ENCODE measurements around the gene ANKRD11.
"Not testable (repeated sequence)": the region's sequence is repeated elsewhere in the genome, so short reads cannot be mapped to it uniquely, and the experiment has no call there.

The ANKRD11 gene

DNA sequence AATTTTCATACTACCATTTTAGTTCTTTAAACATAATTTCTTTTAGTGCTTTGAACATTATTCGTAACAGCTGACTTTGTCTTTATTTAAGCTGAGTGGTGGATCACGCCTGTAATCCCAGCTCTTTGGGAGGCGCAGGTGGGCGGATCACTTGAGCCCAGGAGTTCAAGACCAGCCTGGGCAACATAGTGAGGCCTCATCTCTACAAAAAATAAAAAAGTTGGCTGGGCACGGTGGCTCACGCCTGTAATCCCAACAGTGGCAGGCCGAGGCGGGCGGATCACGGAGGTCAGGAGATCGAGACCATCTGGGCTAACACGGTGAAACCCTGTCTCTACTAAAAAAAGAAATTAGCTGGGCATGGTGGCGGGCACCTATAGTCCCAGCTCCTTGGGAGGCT, 230.5 kb downstream of the ANKRD11 start:
- H4K5ac ChIP-seq (ENCODE audit: low read length); H3K56ac ChIP-seq (ENCODE audit: low read length); H2BK120ac ChIP-seq (ENCODE audit: low read depth, low read length); H3K4ac ChIP-seq (ENCODE audit: low read depth, low read length); H3K4me2 ChIP-seq (ENCODE audit: low read length); H3K36me3 ChIP-seq (ENCODE audit: control insufficient read depth, insufficient read depth, low read length); H2BK15ac ChIP-seq (replicated peaks; ENCODE audit: low read depth); H3K27me3 ChIP-seq (ENCODE audit: insufficient read depth, low read length, poor library complexity); H2BK5ac ChIP-seq (ENCODE audit: low read length); H2AK5ac ChIP-seq (ENCODE audit: low read length); DNase-seq; H3K9ac ChIP-seq (ENCODE audit: low read length); H3K79me2 ChIP-seq (ENCODE audit: control insufficient read depth, insufficient read depth, low read length); H3K4me3 ChIP-seq (ENCODE audit: low read length); H3K79me1 ChIP-seq (ENCODE audit: low read length); H3K18ac ChIP-seq (ENCODE audit: low read length); H3K27ac ChIP-seq (ENCODE audit: low read depth, low read length); H3K23ac ChIP-seq (ENCODE audit: low read length); H3K4me1 ChIP-seq (ENCODE audit: control insufficient read depth, low read depth, low read length); H4K8ac ChIP-seq (ENCODE audit: low read depth, low read length): not testable (repeated sequence)
- WGBS (ENCODE audit: extremely low coverage, insufficient coverage, low lambda C conversion rate), result no CpG with 5 or more reads among the region's 13 CpGs

GRCh38 chr16:89257757-89258465, 232.4 kb downstream of the ANKRD11 start:
- DNase-seq, result peak; percentile 34
- Histone ChIP-seq H3K4me1 (ENCODE audit: control insufficient read depth, low read depth, low read length) (no peaks in the 10 kb centered on the region), H3K79me2 (ENCODE audit: control insufficient read depth, insufficient read depth, low read length) (no peaks in the 10 kb centered on the region), H3K4me2 (ENCODE audit: low read length) (no peak overlapping the region), H3K27ac (ENCODE audit: low read depth, low read length) (no peak overlapping the region), H2BK120ac (ENCODE audit: low read depth, low read length) (no peak overlapping the region), H3K36me3 (ENCODE audit: control insufficient read depth, insufficient read depth, low read length) (no peaks in the 10 kb centered on the region), H3K4me3 (ENCODE audit: low read length) (no peak overlapping the region), H3K27me3 (ENCODE audit: insufficient read depth, low read length, poor library complexity) (no peaks in the 10 kb centered on the region), H3K79me1 (ENCODE audit: low read length) (no peaks in the 10 kb centered on the region), H2AK5ac (ENCODE audit: low read length) (no peak overlapping the region), H3K56ac (ENCODE audit: low read length) (peak overlapping the region; percentile 79), H3K23ac (ENCODE audit: low read length) (no peak overlapping the region), H2BK15ac (replicated peaks; ENCODE audit: low read depth) (no peak overlapping the region), H4K5ac (ENCODE audit: low read length) (no peak overlapping the region), H4K8ac (ENCODE audit: low read depth, low read length) (no peak overlapping the region), H3K9ac (ENCODE audit: low read length) (no peak overlapping the region), H3K18ac (ENCODE audit: low read length) (no peak overlapping the region), H2BK5ac (ENCODE audit: low read length) (no peak overlapping the region), H3K4ac (ENCODE audit: low read depth, low read length) (no peak overlapping the region)
- no CpG with 5 or more reads among the region's 18 CpGs for WGBS (ENCODE audit: extremely low coverage, insufficient coverage, low lambda C conversion rate)

GRCh38 chr16:89257281-89257731, 233.1 kb downstream of the ANKRD11 start:
- no peak overlapping the region for H3K4me3 ChIP-seq (ENCODE audit: low read length)

GRCh38 chr16:89256651-89257254, 233.6 kb downstream of the ANKRD11 start:
- H3K23ac ChIP-seq (ENCODE audit: low read length), result no peak overlapping the region
- no peak overlapping the region for H2AK5ac ChIP-seq (ENCODE audit: low read length)
- H2BK15ac ChIP-seq (replicated peaks; ENCODE audit: low read depth), result no peak overlapping the region
- no peaks in the 10 kb centered on the region for H3K79me1 ChIP-seq (ENCODE audit: low read length)
- peak overlapping the region; percentile 56 for H3K9ac ChIP-seq (ENCODE audit: low read length)
- H3K27me3 ChIP-seq (ENCODE audit: insufficient read depth, low read length, poor library complexity), result no peaks in the 10 kb centered on the region
- no peaks in the 10 kb centered on the region for H3K4me1 ChIP-seq (ENCODE audit: control insufficient read depth, low read depth, low read length)
- no peaks in the 10 kb centered on the region for H3K79me2 ChIP-seq (ENCODE audit: control insufficient read depth, insufficient read depth, low read length)
- H2BK5ac ChIP-seq (ENCODE audit: low read length), result no peak overlapping the region
- H3K36me3 ChIP-seq (ENCODE audit: control insufficient read depth, insufficient read depth, low read length), result no peaks in the 10 kb centered on the region
- no peak overlapping the region for H2BK120ac ChIP-seq (ENCODE audit: low read depth, low read length)
- no peak overlapping the region for H3K27ac ChIP-seq (ENCODE audit: low read depth, low read length)
- DNase-seq, result peak; percentile 63
- H3K18ac ChIP-seq (ENCODE audit: low read length), result no peak overlapping the region
- no CpG with 5 or more reads among the region's 57 CpGs for WGBS (ENCODE audit: extremely low coverage, insufficient coverage, low lambda C conversion rate)
- H3K4ac ChIP-seq (ENCODE audit: low read depth, low read length), result no peak overlapping the region
- peak overlapping the region; percentile 79 for H3K56ac ChIP-seq (ENCODE audit: low read length)
- H4K5ac ChIP-seq (ENCODE audit: low read length), result no peak overlapping the region
- H4K8ac ChIP-seq (ENCODE audit: low read depth, low read length), result no peak overlapping the region
- peak overlapping the region; percentile 54 for H3K4me2 ChIP-seq (ENCODE audit: low read length)
- no peak overlapping the region for H3K4me3 ChIP-seq (ENCODE audit: low read length)

More at GRCh38 chr16:89257281-89257731, 233.1 kb downstream of the ANKRD11 start:
- peak overlapping the region; percentile 50 for H3K9ac ChIP-seq (ENCODE audit: low read length)
- no peak for DNase-seq
- no CpG with 5 or more reads among the region's 44 CpGs for WGBS (ENCODE audit: extremely low coverage, insufficient coverage, low lambda C conversion rate)
- H3K4ac ChIP-seq (ENCODE audit: low read depth, low read length), result peak overlapping the region; percentile 21
- no peak overlapping the region for H3K27ac ChIP-seq (ENCODE audit: low read depth, low read length)
- no peaks in the 10 kb centered on the region for H3K79me2 ChIP-seq (ENCODE audit: control insufficient read depth, insufficient read depth, low read length)
- no peak overlapping the region for H2BK5ac ChIP-seq (ENCODE audit: low read length)
- no peaks in the 10 kb centered on the region for H3K27me3 ChIP-seq (ENCODE audit: insufficient read depth, low read length, poor library complexity)
- H3K4me2 ChIP-seq (ENCODE audit: low read length), result peak overlapping the region; percentile 54
- no peaks in the 10 kb centered on the region for H3K4me1 ChIP-seq (ENCODE audit: control insufficient read depth, low read depth, low read length)
- peak overlapping the region; percentile 79 for H3K56ac ChIP-seq (ENCODE audit: low read length)
- no peak overlapping the region for H4K8ac ChIP-seq (ENCODE audit: low read depth, low read length)
- no peaks in the 10 kb centered on the region for H3K79me1 ChIP-seq (ENCODE audit: low read length)
- no peak overlapping the region for H2BK120ac ChIP-seq (ENCODE audit: low read depth, low read length)
- H3K18ac ChIP-seq (ENCODE audit: low read length), result no peak overlapping the region
- H2BK15ac ChIP-seq (replicated peaks; ENCODE audit: low read depth), result no peak overlapping the region
- no peak overlapping the region for H3K23ac ChIP-seq (ENCODE audit: low read length)
- H2AK5ac ChIP-seq (ENCODE audit: low read length), result no peak overlapping the region
- H3K36me3 ChIP-seq (ENCODE audit: control insufficient read depth, insufficient read depth, low read length), result no peaks in the 10 kb centered on the region
- H4K5ac ChIP-seq (ENCODE audit: low read length), result no peak overlapping the region

GRCh38 chr16:89253548-89254287, 236.6 kb downstream of the ANKRD11 start:
- no peak overlapping the region for H2AK5ac ChIP-seq (ENCODE audit: low read length)
- no peak overlapping the region for H3K9ac ChIP-seq (ENCODE audit: low read length)
- no peak overlapping the region for H4K5ac ChIP-seq (ENCODE audit: low read length)
- H3K23ac ChIP-seq (ENCODE audit: low read length), result no peak overlapping the region
- H3K56ac ChIP-seq (ENCODE audit: low read length), result no peak overlapping the region
- no peaks in the 10 kb centered on the region for H3K79me2 ChIP-seq (ENCODE audit: control insufficient read depth, insufficient read depth, low read length)
- DNase-seq, result no peak
- no peak overlapping the region for H3K4ac ChIP-seq (ENCODE audit: low read depth, low read length)
- no peaks in the 10 kb centered on the region for H3K27me3 ChIP-seq (ENCODE audit: insufficient read depth, low read length, poor library complexity)
- no peak overlapping the region for H3K27ac ChIP-seq (ENCODE audit: low read depth, low read length)
- H2BK5ac ChIP-seq (ENCODE audit: low read length), result no peak overlapping the region
- no peak overlapping the region for H4K8ac ChIP-seq (ENCODE audit: low read depth, low read length)
- H3K4me3 ChIP-seq (ENCODE audit: low read length), result no peak overlapping the region
- H2BK120ac ChIP-seq (ENCODE audit: low read depth, low read length), result no peak overlapping the region
- no peak overlapping the region for H2BK15ac ChIP-seq (replicated peaks; ENCODE audit: low read depth)
- H3K36me3 ChIP-seq (ENCODE audit: control insufficient read depth, insufficient read depth, low read length), result no peaks in the 10 kb centered on the region
- no CpG with 5 or more reads among the region's 10 CpGs for WGBS (ENCODE audit: extremely low coverage, insufficient coverage, low lambda C conversion rate)
- no peak overlapping the region for H3K4me2 ChIP-seq (ENCODE audit: low read length)
- no peaks in the 10 kb centered on the region for H3K4me1 ChIP-seq (ENCODE audit: control insufficient read depth, low read depth, low read length)
- no peak overlapping the region for H3K18ac ChIP-seq (ENCODE audit: low read length)
- H3K79me1 ChIP-seq (ENCODE audit: low read length), result no peaks in the 10 kb centered on the region
